IMR-90 (cell line): Measurements from ENCODE around the gene YPEL4. TPM values are rescaled to one million over a fixed set of nuclear protein-coding genes. Genes with fewer than 3 reads are reported as not detected.

Experiments
- ATAC-seq: fragments of 200-7000 bp; cut with Tn5 transposase; 2 replicates; pipeline ENCODE4 v1.9.1; 2020; ENCODE audit warnings: low read depth, mild to moderate bottlenecking, moderate library complexity
- BruUV-seq: library from RNA; stranded (reverse); fragments of 400-500 nt; replicated peaks from 2 replicates; lab custom pipeline; 2021; lab: Mats Ljungman, UMichigan
- CTCF ChIA-PET: fragments of 300-600 bp; formaldehyde crosslinking; extraction: SDS; loops from one replicate; lab custom pipeline; 2021; ENCODE audit warnings: antibody characterized with exemption; lab: Yijun Ruan, JAX
- POLR2A ChIA-PET: fragments of 300-600 bp; sonication (Branson Sonifier 250); formaldehyde crosslinking; loops from one replicate; lab custom pipeline; 2022; ENCODE audit warnings: antibody characterized with exemption; ENCODE audit not compliant: unreplicated experiment; lab: Charles Lee
- DNase-seq: peaks from one replicate; pipeline ENCODE4 v3.0.0; 2013
- H2AFZ ChIP-seq: replicated peaks from 2 replicates; pipeline ENCODE3; 2013; ENCODE audit warnings: low read length, mild to moderate bottlenecking; ENCODE audit not compliant: poor library complexity
- H2AK5ac ChIP-seq: 2 replicates; pipeline ENCODE4 v1.6.1; 2013; ENCODE audit warnings: low read depth, low read length, inconsistent platforms
- H2AK9ac ChIP-seq: replicated peaks from 2 replicates; pipeline ENCODE3; 2013; ENCODE audit warnings: mild to moderate bottlenecking, low read depth, low read length, moderate library complexity; ENCODE audit not compliant: poor library complexity
- H2BK120ac ChIP-seq: 2 replicates; pipeline ENCODE4 v1.6.1; 2013; ENCODE audit warnings: low read depth, low read length, inconsistent platforms
- H2BK15ac ChIP-seq: 3 replicates; pipeline ENCODE4 v1.6.1; 2013; ENCODE audit warnings: low read depth, low read length, inconsistent platforms
- H2BK20ac ChIP-seq: 2 replicates; pipeline ENCODE4 v1.6.1; 2013; ENCODE audit warnings: low read depth, mild to moderate bottlenecking, inconsistent platforms, low read length, moderate library complexity
- H2BK5ac ChIP-seq: 2 replicates; pipeline ENCODE4 v1.6.1; 2013; ENCODE audit warnings: mild to moderate bottlenecking, low read depth, low read length, inconsistent platforms; ENCODE audit not compliant: poor library complexity, severe bottlenecking
- H3K14ac ChIP-seq: replicated peaks from 2 replicates; pipeline ENCODE4 v1.6.1; 2013; ENCODE audit warnings: low read depth, low read length, inconsistent platforms
- H3K18ac ChIP-seq: 2 replicates; pipeline ENCODE4 v1.6.1; 2013; ENCODE audit warnings: low read depth, low read length, control low read depth
- H3K23ac ChIP-seq: 2 replicates; pipeline ENCODE4 v1.6.1; 2013; ENCODE audit warnings: low read depth, low read length, inconsistent platforms
- H3K27ac ChIP-seq: 2 replicates; pipeline ENCODE4 v1.5.1; 2013; ENCODE audit warnings: mild to moderate bottlenecking, control low read depth, low read length; ENCODE audit not compliant: insufficient read depth
- H3K27me3 ChIP-seq: 2 replicates; pipeline ENCODE4 v1.6.1; 2013; ENCODE audit warnings: low read length; ENCODE audit not compliant: control insufficient read depth, insufficient read depth
- H3K36me3 ChIP-seq: 2 replicates; pipeline ENCODE4 v1.6.1; 2013; ENCODE audit warnings: low read length, mixed read lengths; ENCODE audit not compliant: control insufficient read depth, insufficient read depth
- H3K4ac ChIP-seq: 2 replicates; pipeline ENCODE4 v1.6.1; 2013; ENCODE audit warnings: low read depth, low read length, inconsistent platforms
- H3K4me1 ChIP-seq: 2 replicates; pipeline ENCODE4 v1.6.1; 2013; ENCODE audit warnings: low read length, mixed read lengths; ENCODE audit not compliant: control insufficient read depth, insufficient read depth
- H3K4me2 ChIP-seq: 2 replicates; pipeline ENCODE4 v1.6.1; 2013; ENCODE audit warnings: low read depth, mild to moderate bottlenecking, control low read depth, low read length, moderate library complexity
- H3K4me3 ChIP-seq: 2 replicates; pipeline ENCODE4 v1.5.1; 2013; ENCODE audit warnings: low read depth, mild to moderate bottlenecking, control low read depth, low read length, moderate library complexity; ENCODE audit not compliant: insufficient read depth
- H3K56ac ChIP-seq: 2 replicates; pipeline ENCODE4 v1.6.1; 2013; ENCODE audit warnings: low read length, inconsistent platforms; ENCODE audit not compliant: insufficient read depth; ENCODE audit errors: extremely low read depth
- H3K79me1 ChIP-seq, 2 experiments: 2 replicates each; pipeline ENCODE4 v1.6.1; 2013; ENCODE audit warnings: low read length in 2 of 2, inconsistent platforms in 1 of 2, low read depth in 1 of 2
- H3K9ac ChIP-seq: 2 replicates; pipeline ENCODE4 v1.6.1; 2013; ENCODE audit warnings: low read depth, low read length, control low read depth
- H3K9me1 ChIP-seq: 2 replicates; pipeline ENCODE4 v1.6.1; 2013; ENCODE audit warnings: low read length, inconsistent platforms; ENCODE audit not compliant: insufficient read depth
- H3K9me3 ChIP-seq: 2 replicates; pipeline ENCODE4 v1.6.1; 2013; ENCODE audit warnings: low read length; ENCODE audit not compliant: control insufficient read depth, insufficient read depth
- H4K20me1 ChIP-seq: 2 replicates; pipeline ENCODE4 v1.6.1; 2013; ENCODE audit warnings: low read length, inconsistent platforms; ENCODE audit not compliant: insufficient read depth
- H4K5ac ChIP-seq: 2 replicates; pipeline ENCODE4 v1.6.1; 2013; ENCODE audit warnings: mild to moderate bottlenecking, low read depth, low read length, control low read depth
- H4K8ac ChIP-seq, 2 experiments: 2 replicates each; pipeline ENCODE4 v1.6.1; 2013; ENCODE audit warnings: low read depth in 2 of 2, low read length in 2 of 2, control low read depth in 1 of 2, inconsistent platforms in 1 of 2
- H4K91ac ChIP-seq: 2 replicates; pipeline ENCODE4 v1.6.1; 2013; ENCODE audit warnings: low read depth, low read length, inconsistent platforms; ENCODE audit not compliant: insufficient read depth
- BHLHE40 ChIP-seq: fragments of 150-350 bp; IDR thresholded peaks from 2 replicates; pipeline ENCODE4 v1.6.1; 2016; ENCODE audit warnings: mild to moderate bottlenecking, low read depth, low read length
- CHD1 ChIP-seq: IDR thresholded peaks from 2 replicates; pipeline ENCODE4 v1.6.1; 2012; ENCODE audit warnings: low read depth, low read length, improper control_type of control experiment
- FOS ChIP-seq: fragments of 150-350 bp; IDR thresholded peaks from 2 replicates; pipeline ENCODE4 v1.6.1; 2016; ENCODE audit warnings: low read depth, low read length
- MAFK ChIP-seq: IDR thresholded peaks from 2 replicates; pipeline ENCODE4 v1.6.1; 2012; ENCODE audit warnings: low read depth, low read length, improper control_type of control experiment
- MAZ ChIP-seq: IDR thresholded peaks from 2 replicates; pipeline ENCODE4 v1.6.1; 2012; ENCODE audit warnings: low read depth, mild to moderate bottlenecking, low read length, improper control_type of control experiment, moderate library complexity, borderline replicate concordance
- MXI1 ChIP-seq: IDR thresholded peaks from 2 replicates; pipeline ENCODE4 v1.6.1; 2012; ENCODE audit warnings: low read depth, mild to moderate bottlenecking, low read length, moderate library complexity, borderline replicate concordance
- NFE2L2 ChIP-seq: fragments of 150-350 bp; IDR thresholded peaks from 2 replicates; pipeline ENCODE4 v1.6.1; 2016; ENCODE audit warnings: low read depth, mild to moderate bottlenecking, low read length
- POLR2A ChIP-seq: IDR thresholded peaks from 2 replicates; pipeline ENCODE4 v1.6.1; 2012; ENCODE audit warnings: mild to moderate bottlenecking, low read depth, low read length
- RAD21 ChIP-seq: IDR thresholded peaks from 2 replicates; pipeline ENCODE4 v1.6.1; 2012; ENCODE audit warnings: low read length, improper control_type of control experiment
- RCOR1 ChIP-seq: IDR thresholded peaks from 2 replicates; pipeline ENCODE4 v1.6.1; 2012; ENCODE audit warnings: mild to moderate bottlenecking, low read length, improper control_type of control experiment; ENCODE audit not compliant: insufficient replicate concordance
- RFX5 ChIP-seq: IDR thresholded peaks from 2 replicates; pipeline ENCODE4 v1.8.0; 2012; ENCODE audit warnings: low read depth, mild to moderate bottlenecking, low read length, moderate library complexity
- SMC3 ChIP-seq: fragments of 150-350 bp; IDR thresholded peaks from 2 replicates; pipeline ENCODE4 v1.6.1; 2016; ENCODE audit warnings: low read depth, mild to moderate bottlenecking, antibody characterized with exemption, low read length, moderate library complexity
- WGBS, 2 experiments: methylation state at CpG; one replicate each; pipeline versions ENCODE4 v1.1.5 to v1.1.7; 2013; ENCODE audit warnings: missing lambda C conversion rate in 2 of 2; ENCODE audit not compliant: insufficient read length in 1 of 2; ENCODE audit errors: extremely low coverage in 2 of 2; 5-methylcytosine and 5-hydroxymethylcytosine counted together
- dilution Hi-C: fragments of 300-500 bp; cut with HindIII; formaldehyde crosslinking; loops from one replicate; pipeline ENCODE4 v1.14.3; 2018; ENCODE audit warnings: low sequenced_read_pairs; ENCODE audit not compliant: unreplicated experiment
- in situ Hi-C: fragments of 300-500 bp; cut with MboI; formaldehyde crosslinking; loops from 3 replicates; pipeline ENCODE4 v1.14.3; 2019; ENCODE audit warnings: low sequenced_read_pairs, inconsistent platforms, mixed read lengths
- intact Hi-C: fragments of 100-400 bp; cut with micrococcal nuclease; formaldehyde crosslinking; loops from 2 replicates; pipeline ENCODE4 v1.10.0; 2022
- polyA plus RNA-seq, 3 experiments: library from polyadenylated mRNA; depleted of rRNA; stranded (reverse); fragments of >200 nt; gene quantifications; 2 replicates each; pipeline ENCODE4 v1.2.3, GENCODE V29; 2012; ENCODE audit warnings: low replicate concordance in 1 of 3
- total RNA-seq: library from RNA; depleted of rRNA; stranded (reverse); fragments of >200 nt; gene quantifications from 2 replicates; pipeline ENCODE4 v1.2.3, GENCODE V29; 2012
- TF ChIP-seq, protein P1 (sequence below): fragments of 150-350 bp; IDR thresholded peaks from 2 replicates; pipeline ENCODE4 v1.6.1; 2017; ENCODE audit warnings: mild to moderate bottlenecking, antibody characterized with exemption, low read length, low read depth

Gene YPEL4
- total and polyA plus RNA-seq, 2 of the 4 experiments (the other 2 are of a cell fraction), result 0.18 to 0.79 TPM

DNA sequence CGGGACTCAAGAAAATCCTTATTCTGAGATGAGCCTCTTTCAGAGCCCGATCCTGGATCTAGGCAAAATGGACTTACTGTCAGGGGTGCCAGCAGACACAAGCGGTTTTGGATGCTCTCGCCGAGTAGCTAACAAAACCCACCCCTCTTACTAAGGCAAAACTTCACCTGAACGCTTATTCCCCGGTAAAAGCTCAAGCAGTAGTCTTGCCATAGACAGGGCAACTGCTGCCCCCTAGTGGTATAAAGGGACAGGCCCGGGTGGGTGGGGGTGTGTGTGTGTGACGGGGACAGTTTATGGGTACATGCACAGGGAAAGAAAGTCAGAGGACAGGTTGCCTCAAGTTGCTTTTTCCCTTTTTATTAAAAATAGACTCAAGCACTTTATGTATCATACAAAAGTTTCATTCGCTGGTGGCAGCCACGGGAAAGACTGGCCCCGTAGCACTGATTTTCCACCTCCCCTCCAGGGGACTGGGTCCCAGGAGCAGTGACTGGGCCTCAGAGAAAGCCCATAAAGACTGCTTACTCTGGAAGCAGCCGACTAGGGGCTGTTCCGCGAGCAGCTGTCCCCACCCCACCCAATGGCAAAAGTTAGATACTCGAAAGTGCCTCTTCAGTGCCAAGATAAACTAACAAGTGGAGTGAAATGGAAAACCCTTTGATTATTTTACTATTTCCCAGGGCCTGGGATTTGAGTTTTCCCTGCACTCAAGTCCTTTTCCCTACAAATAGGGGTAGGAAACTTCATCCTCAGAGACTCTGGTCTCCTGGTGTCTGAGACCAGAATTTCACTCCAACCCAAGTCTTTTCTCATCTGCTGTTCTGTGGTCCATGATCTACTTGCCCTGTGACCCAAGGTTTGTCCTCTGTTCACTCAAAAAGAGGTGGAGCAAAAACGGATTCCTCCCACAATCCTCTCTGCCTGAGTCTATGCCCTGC is 4.7 kb downstream of the YPEL4 start (continued):
- TF ChIP-seq, protein P1, sequence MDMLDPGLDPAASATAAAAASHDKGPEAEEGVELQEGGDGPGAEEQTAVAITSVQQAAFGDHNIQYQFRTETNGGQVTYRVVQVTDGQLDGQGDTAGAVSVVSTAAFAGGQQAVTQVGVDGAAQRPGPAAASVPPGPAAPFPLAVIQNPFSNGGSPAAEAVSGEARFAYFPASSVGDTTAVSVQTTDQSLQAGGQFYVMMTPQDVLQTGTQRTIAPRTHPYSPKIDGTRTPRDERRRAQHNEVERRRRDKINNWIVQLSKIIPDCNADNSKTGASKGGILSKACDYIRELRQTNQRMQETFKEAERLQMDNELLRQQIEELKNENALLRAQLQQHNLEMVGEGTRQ, result no peak
- TF ChIP-seq BHLHE40, result no peak

DNA sequence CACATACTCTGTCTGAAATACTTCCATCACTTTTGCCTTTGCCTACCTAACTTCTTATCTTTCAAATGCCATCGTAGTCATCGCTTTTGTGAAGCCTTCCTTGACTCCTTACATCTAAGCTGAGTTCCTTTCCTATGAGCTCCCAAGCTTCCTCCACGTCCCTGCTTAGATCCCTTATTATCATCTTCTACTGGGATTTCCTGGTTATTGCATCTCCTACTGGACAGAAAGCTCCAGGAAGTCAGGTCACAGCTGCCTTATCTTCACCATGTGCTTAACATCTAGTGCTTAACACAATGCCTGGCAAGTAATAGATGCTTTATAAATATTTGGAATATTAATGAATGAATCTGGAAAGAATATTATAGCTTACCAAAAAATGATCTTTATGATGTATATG is 5.9 kb downstream of the YPEL4 start:
- H2BK15ac ChIP-seq, result no peak overlapping the region
- no peak overlapping the region for H2BK5ac ChIP-seq
- peaks cover 6% of the 10 kb centered on the region; the same call in 1 of the 2 replicates for H3K36me3 ChIP-seq
- H3K18ac ChIP-seq, result no peak overlapping the region
- H3K27me3 ChIP-seq, result no peaks in the 10 kb centered on the region
- peaks cover 21 to 79% of the 10 kb centered on the region in 2 experiments for H3K79me1 ChIP-seq
- no peak overlapping the region for H4K5ac ChIP-seq
- H3K4ac ChIP-seq, result no peak overlapping the region
- H3K9me3 ChIP-seq, result no peaks in the 10 kb centered on the region
- 100% methylated on average over 1 of the region's 3 CpGs; no CpG with 5 or more reads in 1 of the 2 experiments for WGBS, 2 experiments
- intact Hi-C loops, result loop anchor here (1.0 kb wide), 1 partner anchor 299 kb away; no protein-coding TSS in a partner anchor
- H4K91ac ChIP-seq, result no peak overlapping the region
- no peak overlapping the region for H2AK9ac ChIP-seq
- no TSS peak for BruUV-seq
- H2BK20ac ChIP-seq, result no peak overlapping the region
- H3K27ac ChIP-seq, result no peak overlapping the region
- H3K9me1 ChIP-seq, result peaks cover 12% of the 10 kb centered on the region; the same call in 1 of the 2 replicates
- H2BK120ac ChIP-seq, result no peak overlapping the region
- in situ Hi-C loops, result loop anchor here (5.0 to 10.0 kb wide), 3 partner anchors 77 to 189 kb away; partner anchors contain the start of gene UBE2L6
- H3K14ac ChIP-seq, result no peak overlapping the region
- H2AFZ ChIP-seq, result no peak overlapping the region
- dilution Hi-C loops, result no loop called here
- no peak overlapping the region for H3K4me3 ChIP-seq
- DNase-seq (peak; percentile 44), ATAC-seq (no peak)
- no peak overlapping the region for H3K9ac ChIP-seq
- H4K20me1 ChIP-seq, result peaks cover 93% of the 10 kb centered on the region
- H2AK5ac ChIP-seq, result no peak overlapping the region
- peaks cover 30% of the 10 kb centered on the region for H3K4me1 ChIP-seq
- CTCF ChIA-PET, result interaction anchor here (0.6 to 2.4 kb wide), 8 partner anchors 10 to 167 kb away, joined by 3 to 12 read pairs (median 4); partner anchors contain the start of gene UBE2L6
- no peak overlapping the region for H3K56ac ChIP-seq
- POLR2A ChIA-PET, result interaction anchor here (0.6 kb wide), 2 partner anchors 53 to 117 kb away, joined by 3 to 5 read pairs; no protein-coding TSS in a partner anchor
- H3K23ac ChIP-seq, result peak overlapping the region; percentile 3; the same call in 1 of the 2 replicates
- no peak overlapping the region for H4K8ac ChIP-seq
- H3K4me2 ChIP-seq, result no peak overlapping the region
- TF ChIP-seq POLR2A, result no peak
- TF ChIP-seq MAFK, result no peak
- TF ChIP-seq SMC3, result no peak
- no peak for TF ChIP-seq MAZ
- no peak for TF ChIP-seq RFX5
- TF ChIP-seq RAD21, result no peak
- no peak for TF ChIP-seq CHD1
- TF ChIP-seq BHLHE40, result no peak
- TF ChIP-seq, protein P1, result no peak
- TF ChIP-seq FOS, result no peak
- TF ChIP-seq RCOR1, result no peak
- TF ChIP-seq NFE2L2, result no peak
- no peak for TF ChIP-seq MXI1
